Activated naive CD4-positive, alpha-beta T cell treated with Interleukin-2 at 50 U/mL for 16 hours (primary cell): Measurements from ENCODE around the gene GPC3.

Source experiments
- DNase-seq: peaks from one replicate; pipeline ENCODE4 v3.0.0-alpha.2; 2020

The GPC3 gene

GRCh38 chrX:133583825-133584224 is 401.6 kb downstream of the GPC3 start:
- no peak for DNase-seq

GRCh38 chrX:133580625-133581024 is 404.8 kb downstream of the GPC3 start:
- DNase-seq, result no peak

- no peak for DNase-seq
Measured at GRCh38 chrX:133579631-133580030, 405.8 kb downstream of the GPC3 start.

- no peak for DNase-seq
Measured at GRCh38 chrX:133576876-133577275, 408.5 kb downstream of the GPC3 start.

GRCh38 chrX:133575501-133576136 is 409.8 kb downstream of the GPC3 start:
- no peak for DNase-seq

GRCh38 chrX:133574716-133575115 is 410.7 kb downstream of the GPC3 start:
- no peak for DNase-seq

- no peak for DNase-seq
Measured at GRCh38 chrX:133570549-133570948, 414.8 kb downstream of the GPC3 start.

- no peak for DNase-seq
Measured at GRCh38 chrX:133569217-133569616, 416.2 kb downstream of the GPC3 start.

- DNase-seq, result no peak
Measured at GRCh38 chrX:133568109-133568508, 417.3 kb downstream of the GPC3 start.

GRCh38 chrX:133566876-133567275 is 418.5 kb downstream of the GPC3 start:
- DNase-seq, result no peak

GRCh38 chrX:133563705-133564104 is 421.7 kb downstream of the GPC3 start:
- no peak for DNase-seq

GRCh38 chrX:133561251-133561650 is 424.1 kb downstream of the GPC3 start:
- DNase-seq, result no peak

GRCh38 chrX:133559909-133560308 is 425.5 kb downstream of the GPC3 start:
- no peak for DNase-seq

- no peak for DNase-seq
Measured at GRCh38 chrX:133555782-133556458, 429.5 kb downstream of the GPC3 start.

GRCh38 chrX:133550665-133551485 is 434.5 kb downstream of the GPC3 start:
- DNase-seq, result no peak

GRCh38 chrX:133549295-133549933 is 436.0 kb downstream of the GPC3 start:
- DNase-seq, result no peak

- DNase-seq, result no peak
Measured at GRCh38 chrX:133546441-133546840, 439.0 kb downstream of the GPC3 start.

GRCh38 chrX:133544778-133545177 is 440.6 kb downstream of the GPC3 start:
- no peak for DNase-seq

GRCh38 chrX:133544115-133544514 is 441.3 kb downstream of the GPC3 start:
- DNase-seq, result no peak

GRCh38 chrX:133543654-133544053 is 441.7 kb downstream of the GPC3 start:
- DNase-seq, result no peak

GRCh38 chrX:133542476-133542875 is 442.9 kb downstream of the GPC3 start:
- no peak for DNase-seq

GRCh38 chrX:133541021-133541420 is 444.4 kb downstream of the GPC3 start:
- no peak for DNase-seq

- DNase-seq, result no peak
Measured at GRCh38 chrX:133538148-133538547, 447.2 kb downstream of the GPC3 start.
